ENCODE data around the gene TMOD3. TPM values are rescaled to one million over a fixed set of nuclear protein-coding genes. Genes with fewer than 3 reads are reported as not detected.

Gene TMOD3
- total RNA-seq, 1 experiment from 2014 or later, result 28.4 TPM

DNA sequence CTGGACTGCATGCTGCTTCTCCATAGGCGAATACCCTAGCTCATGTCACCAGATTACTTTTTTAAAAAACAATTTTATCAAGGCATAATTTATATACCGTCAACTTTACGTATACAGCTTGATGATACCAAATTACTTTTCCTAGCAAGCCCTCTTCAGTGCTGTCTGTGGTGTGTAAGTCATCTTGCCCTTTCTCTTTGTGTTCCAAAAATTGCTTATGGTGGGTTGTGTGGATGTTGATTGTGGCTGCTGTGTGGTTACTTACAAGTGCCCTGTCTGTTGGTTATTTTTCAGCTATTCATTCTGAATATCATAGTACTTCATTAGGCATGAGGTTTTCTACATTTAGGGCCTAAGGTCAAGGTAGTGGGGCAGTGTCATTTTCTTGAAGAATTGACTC, 12.8 kb downstream of the TMOD3 start:
- Histone ChIP-seq H3K36me3 (replicated peaks; ENCODE audit: control insufficient read depth, insufficient read depth, low read length) (no peaks in the 10 kb centered on the region), H3K4me3 (ENCODE audit: insufficient read depth, low read depth, low read length) (no peak overlapping the region), H3K27me3 (ENCODE audit: control insufficient read depth, insufficient read depth, low read length) (no peaks in the 10 kb centered on the region)
- no peak for DNase-seq

DNA sequence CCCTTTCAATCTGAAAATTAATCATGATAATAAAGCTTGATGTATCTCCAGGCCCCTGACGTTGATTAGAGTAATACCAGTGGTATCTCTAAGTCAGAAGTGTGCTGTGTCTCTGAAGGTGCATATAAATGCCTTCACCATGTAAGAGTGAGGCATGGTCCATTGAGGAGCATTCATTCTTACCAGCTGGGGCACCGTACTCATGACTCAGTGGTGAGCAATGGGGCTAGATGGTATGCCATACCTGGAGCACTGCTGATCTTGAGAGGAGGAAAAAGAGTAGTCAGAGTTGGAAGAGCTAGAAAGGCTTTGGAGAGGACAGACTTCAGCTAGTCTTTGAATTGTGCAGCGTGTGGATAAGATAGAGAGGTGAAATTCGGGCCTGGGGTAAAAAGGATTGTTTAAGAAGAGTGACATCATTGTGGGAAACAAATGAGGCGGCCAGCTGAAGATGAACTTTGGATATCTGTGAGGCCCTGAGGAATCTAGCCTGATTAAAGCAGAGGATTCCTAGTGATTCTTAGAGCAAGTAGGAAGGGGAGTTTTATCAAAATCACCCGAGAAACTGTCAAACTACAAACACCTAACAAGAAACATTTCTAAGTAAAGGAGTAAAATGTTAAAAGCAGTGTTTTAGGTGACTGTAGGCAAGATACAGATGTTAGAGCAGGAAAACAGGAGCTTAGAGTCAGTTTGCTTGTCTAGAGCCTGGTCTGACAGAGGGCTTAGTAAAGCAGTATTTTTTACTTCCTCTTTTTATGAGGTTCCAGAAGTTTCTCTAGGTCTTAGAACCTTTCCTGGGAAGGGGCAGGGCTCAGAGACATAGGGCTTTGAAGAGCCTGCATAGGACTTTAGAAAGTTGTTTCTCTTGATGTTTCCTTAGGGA, 13.6 kb downstream of the TMOD3 start:
- no peak overlapping the region for H3K4me3 ChIP-seq (ENCODE audit: insufficient read depth, low read depth, low read length)
- H3K36me3 ChIP-seq (replicated peaks; ENCODE audit: control insufficient read depth, insufficient read depth, low read length), result no peaks in the 10 kb centered on the region
- H3K27me3 ChIP-seq (ENCODE audit: control insufficient read depth, insufficient read depth, low read length), result no peaks in the 10 kb centered on the region
- DNase-seq, result no peak

- DNase-seq, result no peak
- H3K36me3 ChIP-seq (replicated peaks; ENCODE audit: control insufficient read depth, insufficient read depth, low read length), result no peaks in the 10 kb centered on the region
- no peak overlapping the region for H3K4me3 ChIP-seq (ENCODE audit: insufficient read depth, low read depth, low read length)
- H3K27me3 ChIP-seq (ENCODE audit: control insufficient read depth, insufficient read depth, low read length), result no peaks in the 10 kb centered on the region
Observed at GRCh38 chr15:51844747-51845426, 15.4 kb downstream of the TMOD3 start.

- no peaks in the 10 kb centered on the region for H3K27me3 ChIP-seq (ENCODE audit: control insufficient read depth, insufficient read depth, low read length)
- H3K4me3 ChIP-seq (ENCODE audit: insufficient read depth, low read depth, low read length), result no peak overlapping the region
- no peak for DNase-seq
- no peaks in the 10 kb centered on the region for H3K36me3 ChIP-seq (replicated peaks; ENCODE audit: control insufficient read depth, insufficient read depth, low read length)
Observed at GRCh38 chr15:51846066-51846462, 16.6 kb downstream of the TMOD3 start.

- Histone ChIP-seq H3K36me3 (replicated peaks; ENCODE audit: control insufficient read depth, insufficient read depth, low read length) (no peaks in the 10 kb centered on the region), H3K27me3 (ENCODE audit: control insufficient read depth, insufficient read depth, low read length) (no peaks in the 10 kb centered on the region), H3K4me3 (ENCODE audit: insufficient read depth, low read depth, low read length) (no peak overlapping the region)
- no peak for DNase-seq
Observed at GRCh38 chr15:51846463-51847230, 17.2 kb downstream of the TMOD3 start.

- Histone ChIP-seq H3K27me3 (ENCODE audit: control insufficient read depth, insufficient read depth, low read length) (no peaks in the 10 kb centered on the region), H3K4me3 (ENCODE audit: insufficient read depth, low read depth, low read length) (no peak overlapping the region), H3K36me3 (replicated peaks; ENCODE audit: control insufficient read depth, insufficient read depth, low read length) (no peaks in the 10 kb centered on the region)
- no peak for DNase-seq
Observed at GRCh38 chr15:51848811-51849210, 19.4 kb downstream of the TMOD3 start.

GRCh38 chr15:51849860-51850259, 20.4 kb downstream of the TMOD3 start:
- no peaks in the 10 kb centered on the region for H3K36me3 ChIP-seq (replicated peaks; ENCODE audit: control insufficient read depth, insufficient read depth, low read length)
- H3K4me3 ChIP-seq (ENCODE audit: insufficient read depth, low read depth, low read length), result no peak overlapping the region
- no peaks in the 10 kb centered on the region for H3K27me3 ChIP-seq (ENCODE audit: control insufficient read depth, insufficient read depth, low read length)
- no peak for DNase-seq

- H3K36me3 ChIP-seq (replicated peaks; ENCODE audit: control insufficient read depth, insufficient read depth, low read length), result no peaks in the 10 kb centered on the region
- no peak for DNase-seq
- H3K4me3 ChIP-seq (ENCODE audit: insufficient read depth, low read depth, low read length), result no peak overlapping the region
- no peaks in the 10 kb centered on the region for H3K27me3 ChIP-seq (ENCODE audit: control insufficient read depth, insufficient read depth, low read length)
Observed at GRCh38 chr15:51853998-51854397, 24.5 kb downstream of the TMOD3 start.

DNA sequence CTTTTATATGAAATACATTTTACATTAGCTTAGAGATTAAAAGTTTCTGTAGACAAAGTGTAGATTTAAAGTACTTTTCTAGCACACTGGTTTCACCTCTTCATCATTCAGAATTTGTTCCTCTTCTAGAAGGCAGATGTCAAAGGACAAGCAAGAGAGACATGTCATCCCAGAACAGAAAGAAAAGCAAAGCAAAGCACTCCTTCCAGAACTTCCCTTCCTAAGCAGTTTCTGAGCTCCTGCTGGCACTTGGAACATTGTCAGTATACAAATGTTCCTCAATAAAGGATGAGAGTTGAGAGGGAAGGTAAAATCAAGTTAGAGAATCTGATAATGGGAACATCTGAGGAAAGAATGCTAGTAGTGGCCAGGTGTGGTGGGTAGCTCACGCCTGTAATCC, 26.2 kb downstream of the TMOD3 start:
- no peak for DNase-seq
- Histone ChIP-seq H3K27me3 (ENCODE audit: control insufficient read depth, insufficient read depth, low read length) (no peaks in the 10 kb centered on the region), H3K4me3 (ENCODE audit: insufficient read depth, low read depth, low read length) (no peak overlapping the region), H3K36me3 (replicated peaks; ENCODE audit: control insufficient read depth, insufficient read depth, low read length) (no peaks in the 10 kb centered on the region)

GRCh38 chr15:51856714-51857380, 27.4 kb downstream of the TMOD3 start:
- Histone ChIP-seq H3K36me3 (replicated peaks; ENCODE audit: control insufficient read depth, insufficient read depth, low read length) (no peaks in the 10 kb centered on the region), H3K27me3 (ENCODE audit: control insufficient read depth, insufficient read depth, low read length) (no peaks in the 10 kb centered on the region), H3K4me3 (ENCODE audit: insufficient read depth, low read depth, low read length) (no peak overlapping the region)
- no peak for DNase-seq

DNA sequence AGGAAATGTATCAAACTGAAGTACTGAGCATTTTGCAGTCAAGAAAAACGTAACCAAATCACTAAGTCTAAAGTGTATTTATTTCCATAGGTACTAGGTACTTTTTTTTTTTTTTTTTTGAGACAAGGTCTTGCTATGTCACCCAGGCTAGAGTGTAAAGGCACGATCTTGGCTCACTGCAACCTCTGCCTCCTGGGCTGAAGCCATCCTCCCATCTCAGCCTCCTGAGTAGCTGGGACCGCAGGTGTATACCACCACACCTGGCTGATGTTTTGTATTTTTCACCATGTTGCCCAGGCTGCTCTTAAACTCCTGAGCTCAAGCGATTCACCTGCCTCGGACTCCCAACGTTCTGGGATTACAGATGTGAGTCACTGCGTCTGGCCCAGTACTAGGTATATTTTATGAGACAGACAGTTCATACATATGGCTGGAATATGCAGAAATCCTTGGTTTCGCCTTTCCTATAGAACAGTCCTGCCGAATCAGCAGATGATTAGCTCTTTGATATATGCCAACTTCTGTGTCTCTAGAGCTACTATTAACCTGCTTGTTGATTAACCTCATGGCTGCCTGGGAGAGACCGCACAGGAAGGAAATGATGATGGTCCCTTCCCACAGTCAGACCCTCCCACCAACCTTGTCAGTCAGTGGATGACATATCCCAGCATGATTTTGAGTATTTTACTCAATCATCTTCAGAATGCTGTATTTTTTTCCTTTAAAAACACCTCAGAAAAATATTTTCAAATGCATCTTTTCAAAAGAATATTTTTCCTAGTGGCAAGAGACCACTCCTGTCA, 32.3 kb downstream of the TMOD3 start:
- Histone ChIP-seq H3K27me3 (ENCODE audit: control insufficient read depth, insufficient read depth, low read length) (no peaks in the 10 kb centered on the region), H3K4me3 (ENCODE audit: insufficient read depth, low read depth, low read length) (no peak overlapping the region), H3K36me3 (replicated peaks; ENCODE audit: control insufficient read depth, insufficient read depth, low read length) (peaks cover 2% of the 10 kb centered on the region; the same call in 1 of the 2 replicates)
- no peak for DNase-seq

- Histone ChIP-seq H3K36me3 (replicated peaks; ENCODE audit: control insufficient read depth, insufficient read depth, low read length) (peaks cover 2% of the 10 kb centered on the region; the same call in 1 of the 2 replicates), H3K27me3 (ENCODE audit: control insufficient read depth, insufficient read depth, low read length) (no peaks in the 10 kb centered on the region), H3K4me3 (ENCODE audit: insufficient read depth, low read depth, low read length) (no peak overlapping the region)
- DNase-seq, result no peak
Observed at GRCh38 chr15:51863131-51863530, 33.7 kb downstream of the TMOD3 start.

DNA sequence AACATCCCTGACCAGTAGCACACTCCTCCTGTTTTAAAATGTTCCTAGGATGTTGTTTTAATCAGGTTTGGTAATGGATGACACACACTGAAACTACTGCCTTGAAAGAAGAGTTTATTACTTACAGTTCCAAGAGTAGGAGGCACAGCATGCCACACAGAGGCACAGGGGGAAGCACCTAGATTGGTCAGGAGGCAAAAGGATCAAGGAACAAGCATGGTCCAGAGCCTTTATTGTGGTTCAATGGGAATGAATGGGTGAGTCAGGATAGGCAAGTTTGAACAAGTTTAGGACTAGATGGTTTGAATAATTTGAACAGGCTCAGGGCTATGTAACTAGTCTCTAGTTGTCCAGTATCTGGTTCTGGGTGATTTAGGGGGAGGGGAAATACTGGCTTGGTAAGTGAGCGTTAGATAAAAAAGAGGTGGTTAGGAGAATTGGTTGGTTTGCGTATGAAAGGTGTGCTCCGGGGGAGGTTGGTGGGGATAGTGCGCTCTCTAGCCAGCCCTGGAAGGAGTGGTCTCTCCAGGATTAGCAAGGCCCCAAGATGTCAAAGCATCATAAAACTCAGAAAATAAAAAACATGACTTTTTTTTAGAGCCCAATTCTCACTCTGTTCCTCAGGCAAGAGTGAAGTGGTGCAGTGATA, 35.1 kb downstream of the TMOD3 start:
- peak; percentile 48 for DNase-seq

More for the DNA sequence above, 35.1 kb downstream of the TMOD3 start:
- Histone ChIP-seq H3K36me3 (replicated peaks; ENCODE audit: control insufficient read depth, insufficient read depth, low read length) (peaks cover 2% of the 10 kb centered on the region; the same call in 1 of the 2 replicates), H3K27me3 (ENCODE audit: control insufficient read depth, insufficient read depth, low read length) (no peaks in the 10 kb centered on the region), H3K4me3 (ENCODE audit: insufficient read depth, low read depth, low read length) (no peak overlapping the region)

Measured in H7 (cell line).